LNCaP clone FGC (cell line): Measurements from ENCODE around the gene SMG6.
"Not testable (repeated sequence)": the region's sequence is repeated elsewhere in the genome, so short reads cannot be mapped to it uniquely, and the experiment has no call there.

Experiments
- DNase-seq: peaks from one replicate; pipeline ENCODE4 v3.0.0-alpha.2; 2011; ENCODE audit warnings: low read depth
- H3K4me3 ChIP-seq: 2 replicates; pipeline ENCODE4 v1.5.1; 2011; ENCODE audit warnings: mild to moderate bottlenecking, low read depth, low read length, control low read depth
- CTCF ChIP-seq: IDR thresholded peaks from 2 replicates; pipeline ENCODE4 v1.5.1; 2012; ENCODE audit warnings: mild to moderate bottlenecking; ENCODE audit not compliant: control insufficient read depth, insufficient read depth; ENCODE audit errors: extremely low read depth

The SMG6 gene

DNA sequence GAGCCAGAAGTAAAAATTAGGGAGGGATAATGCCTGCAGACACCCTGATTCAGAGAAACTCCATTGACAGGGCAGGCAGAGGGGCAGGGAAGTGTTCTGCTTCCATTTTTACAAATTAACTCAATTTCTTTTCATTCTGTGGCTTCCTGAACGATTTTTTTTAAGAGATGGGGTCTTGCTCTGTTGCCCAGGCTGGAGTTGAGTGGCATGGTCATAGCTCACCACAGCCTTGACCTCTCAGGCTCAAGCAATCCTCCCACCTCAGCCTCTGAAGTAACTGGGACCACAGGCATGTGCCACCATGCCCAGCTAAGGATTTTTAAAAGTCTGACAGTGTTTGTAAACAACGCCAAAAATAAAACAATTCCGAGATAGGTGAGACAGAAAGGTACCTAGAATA lies 99.8 kb downstream of the SMG6 start:
- TF ChIP-seq CTCF: no peak

GRCh38 chr17:2202996-2203575 lies 100.5 kb downstream of the SMG6 start:
- no peak for DNase-seq

More for the DNA sequence above, 99.8 kb downstream of the SMG6 start:
- H3K4me3 ChIP-seq: no peak overlapping the region
- DNase-seq: no peak

DNA sequence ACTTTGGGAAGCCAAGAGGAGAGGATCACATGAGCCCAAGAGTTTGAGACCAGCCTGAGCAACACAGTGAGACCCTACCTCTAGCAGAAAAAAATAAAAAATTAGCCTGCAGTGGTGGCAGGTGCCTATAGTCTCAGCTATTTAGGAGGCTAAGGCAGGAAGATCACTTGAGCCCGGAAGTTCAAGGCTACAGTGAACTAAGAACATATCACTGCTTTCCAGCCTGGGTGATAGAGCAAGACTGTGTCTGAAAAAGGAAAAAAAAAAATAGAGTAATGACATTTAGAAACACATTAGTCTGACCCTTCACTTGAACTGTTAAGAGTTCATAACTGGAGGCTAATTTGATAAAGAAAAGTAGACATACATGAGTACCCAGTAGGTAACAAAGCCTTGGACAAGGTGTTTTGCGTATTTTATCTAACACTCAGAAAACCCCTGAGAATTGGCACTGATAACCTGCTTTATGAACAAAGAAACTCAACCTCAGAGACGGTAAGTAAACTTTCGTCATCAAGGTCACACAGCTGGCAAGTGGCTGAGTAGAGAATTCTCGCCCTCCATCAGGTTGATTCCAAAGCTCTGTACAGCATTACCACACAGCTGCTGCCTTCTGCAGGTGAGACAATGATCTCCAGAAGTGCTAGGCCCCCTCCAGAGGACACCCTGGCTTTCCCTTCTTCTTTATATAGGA lies 101.1 kb downstream of the SMG6 start:
- DNase-seq: no peak
- TF ChIP-seq CTCF: no peak

More at GRCh38 chr17:2202996-2203575, 100.5 kb downstream of the SMG6 start:
- TF ChIP-seq CTCF: no peak
- no peak overlapping the region for H3K4me3 ChIP-seq

GRCh38 chr17:2199386-2199785 lies 104.2 kb downstream of the SMG6 start:
- not testable (repeated sequence) for H3K4me3 ChIP-seq, DNase-seq

More for the DNA sequence above, 101.1 kb downstream of the SMG6 start:
- H3K4me3 ChIP-seq: no peak overlapping the region

DNA sequence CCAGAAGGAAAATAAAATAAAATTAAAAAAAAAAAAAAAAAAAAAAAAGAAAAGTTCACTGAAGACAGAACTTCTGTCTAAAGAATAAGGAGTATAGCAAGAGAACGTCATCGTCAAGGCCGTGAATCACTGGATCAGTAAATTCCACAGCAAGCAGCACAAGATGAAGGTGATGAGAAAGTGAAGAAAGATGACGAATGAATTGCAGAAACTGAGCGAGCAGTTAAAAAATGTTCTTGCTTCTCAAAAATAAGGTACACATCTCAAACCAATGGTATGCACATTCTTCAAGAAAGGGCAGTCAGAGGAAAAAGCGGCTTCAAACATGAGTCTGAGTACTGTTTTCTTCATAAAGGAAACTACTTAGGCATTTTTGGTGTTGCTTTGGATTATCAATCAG lies 104.7 kb downstream of the SMG6 start:
- H3K4me3 ChIP-seq: no peak overlapping the region
- DNase-seq: no peak
- TF ChIP-seq CTCF: no peak

- no peak overlapping the region for H3K4me3 ChIP-seq
- DNase-seq: no peak
- no peak for TF ChIP-seq CTCF
Measured at GRCh38 chr17:2197271-2197670, 106.3 kb downstream of the SMG6 start.

DNA sequence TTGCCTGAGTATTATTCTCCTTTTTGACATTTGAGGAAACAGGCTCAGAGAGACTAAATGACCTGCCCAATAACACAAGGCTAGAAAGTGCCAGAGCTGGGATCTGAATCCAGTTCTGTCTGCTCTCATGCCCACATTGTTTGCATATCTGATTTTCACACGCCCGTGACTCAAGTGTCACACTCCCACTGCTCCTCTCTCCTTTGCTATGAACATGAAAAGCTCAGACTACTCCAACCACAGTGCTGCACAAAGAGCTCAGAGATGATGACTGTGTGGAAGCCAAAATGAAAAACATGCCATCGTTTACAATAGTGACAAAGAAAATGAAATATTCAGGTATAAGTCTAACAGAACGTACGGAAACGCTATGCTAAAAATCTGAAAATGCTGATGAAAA lies 107.9 kb downstream of the SMG6 start:
- DNase-seq: no peak
- no peak for TF ChIP-seq CTCF
- H3K4me3 ChIP-seq: no peak overlapping the region
